Measurements from ENCODE around the gene DCN. TPM values are rescaled to one million over a fixed set of nuclear protein-coding genes. Genes with fewer than 3 reads are reported as not detected.

The DCN gene
- total RNA-seq, 2 donors from 2014 or later = 301 to 314 TPM

DNA sequence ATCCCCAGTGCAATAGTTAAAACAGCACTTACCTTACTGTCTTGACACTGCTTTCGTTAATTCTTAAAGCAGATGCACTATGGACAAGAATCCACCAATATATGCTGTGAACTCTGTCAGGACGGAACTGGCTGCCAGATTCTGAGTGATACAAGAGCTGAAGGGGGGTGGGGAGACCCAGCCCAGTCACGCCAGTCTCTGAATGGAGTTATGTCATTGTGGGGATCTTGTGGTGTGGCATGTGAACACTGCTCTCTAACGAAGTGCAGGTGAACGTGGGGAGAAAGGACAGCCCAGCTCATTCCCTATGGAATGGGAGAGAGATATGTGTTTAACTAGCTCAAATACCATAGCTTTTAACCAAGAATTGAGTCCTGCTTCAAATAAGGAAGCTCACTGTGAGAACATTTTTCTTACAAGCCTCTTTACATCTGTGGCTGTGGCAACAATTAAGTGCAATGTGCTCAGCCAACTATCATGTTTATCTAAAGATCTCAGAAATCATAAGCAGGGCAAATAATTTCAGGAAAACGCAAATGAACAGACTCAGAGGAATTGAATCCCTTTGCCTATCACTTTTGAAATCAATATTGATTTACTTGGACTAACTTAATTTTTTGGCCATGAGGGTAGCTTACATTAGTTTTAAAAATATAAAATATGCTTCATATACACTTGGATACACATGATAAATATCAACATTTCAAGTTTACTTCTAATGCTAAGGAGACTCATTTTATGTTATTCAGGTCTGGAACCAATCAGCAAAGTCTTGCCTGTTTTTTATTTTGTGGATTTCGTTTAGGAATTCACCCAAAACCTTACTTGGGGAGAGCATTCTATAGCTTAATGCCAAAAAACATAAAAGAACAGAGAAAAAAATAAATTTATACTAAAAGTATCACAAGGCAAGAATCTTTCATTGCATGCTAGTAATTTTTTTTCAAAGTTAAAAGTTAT lies 71.0 kb downstream of the DCN start, which contains the start of gene LUM:
Gene LUM (minus strand): TSS at position 129 of the 960 bp plus-strand sequence. CDS start 2,515 bp downstream, outside the sequence.
- no peak within 1 kb of the TSS for H3K27ac ChIP-seq
- DNase-seq = peak in 2 of 4 donors; percentile 18 to 35
- no peak for TF ChIP-seq POLR2A (IDR thresholded peaks at IDR 0.05)
- TF ChIP-seq, protein P1, sequence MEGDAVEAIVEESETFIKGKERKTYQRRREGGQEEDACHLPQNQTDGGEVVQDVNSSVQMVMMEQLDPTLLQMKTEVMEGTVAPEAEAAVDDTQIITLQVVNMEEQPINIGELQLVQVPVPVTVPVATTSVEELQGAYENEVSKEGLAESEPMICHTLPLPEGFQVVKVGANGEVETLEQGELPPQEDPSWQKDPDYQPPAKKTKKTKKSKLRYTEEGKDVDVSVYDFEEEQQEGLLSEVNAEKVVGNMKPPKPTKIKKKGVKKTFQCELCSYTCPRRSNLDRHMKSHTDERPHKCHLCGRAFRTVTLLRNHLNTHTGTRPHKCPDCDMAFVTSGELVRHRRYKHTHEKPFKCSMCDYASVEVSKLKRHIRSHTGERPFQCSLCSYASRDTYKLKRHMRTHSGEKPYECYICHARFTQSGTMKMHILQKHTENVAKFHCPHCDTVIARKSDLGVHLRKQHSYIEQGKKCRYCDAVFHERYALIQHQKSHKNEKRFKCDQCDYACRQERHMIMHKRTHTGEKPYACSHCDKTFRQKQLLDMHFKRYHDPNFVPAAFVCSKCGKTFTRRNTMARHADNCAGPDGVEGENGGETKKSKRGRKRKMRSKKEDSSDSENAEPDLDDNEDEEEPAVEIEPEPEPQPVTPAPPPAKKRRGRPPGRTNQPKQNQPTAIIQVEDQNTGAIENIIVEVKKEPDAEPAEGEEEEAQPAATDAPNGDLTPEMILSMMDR (IDR thresholded peaks at IDR 0.05) = no peak

DNA sequence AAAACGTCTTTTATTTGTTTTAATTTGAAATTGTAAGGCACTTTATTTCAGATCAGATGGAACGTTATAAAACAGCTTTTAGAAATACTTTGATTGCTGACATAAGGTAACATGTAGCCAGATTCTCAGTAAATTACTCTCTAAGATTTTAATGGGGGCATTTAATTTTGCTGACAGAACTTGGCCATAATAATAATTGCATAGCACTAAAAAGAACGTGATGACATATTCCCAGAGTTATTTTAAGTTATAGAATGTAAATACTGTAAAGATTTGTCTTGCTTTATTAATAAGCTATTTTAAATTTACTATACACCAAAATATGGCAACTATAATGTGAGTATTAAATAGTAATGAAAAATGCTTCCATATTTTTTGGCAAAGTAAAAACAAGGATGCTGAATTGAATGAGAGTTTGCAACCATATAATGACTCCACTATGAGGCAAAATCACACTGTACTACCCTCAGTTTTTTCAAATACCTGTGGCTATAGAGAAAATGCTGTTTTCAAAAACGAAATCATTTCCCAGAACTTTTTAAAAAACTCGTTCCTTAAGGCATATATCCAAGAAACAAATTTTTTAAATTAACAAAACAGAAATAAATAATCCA lies 72.2 kb downstream of the DCN start:
- no peaks in the 10 kb centered on the region for H3K4me1 ChIP-seq
- no peaks in the 10 kb centered on the region for H3K9me3 ChIP-seq
- no peaks in the 10 kb centered on the region for H3K27me3 ChIP-seq
- no peaks in the 10 kb centered on the region for H3K36me3 ChIP-seq (replicated peaks in 1 of 2; ENCODE audit: insufficient read depth in 1 of 2, low read depth in 2 of 2)
- no peak for ATAC-seq
- 32 to 35% methylated on average over 5 of the region's 5 CpGs for WGBS, 2 donors
- no peak overlapping the region for H3K4me3 ChIP-seq
- intact Hi-C loops (cut with DNase I) = no loop called here
- no peak for DNase-seq
- no peak for TF ChIP-seq POLR2A (IDR thresholded peaks at IDR 0.05)
- TF ChIP-seq, protein P1 (IDR thresholded peaks at IDR 0.05) = no peak
- no peak overlapping the region for H3K27ac ChIP-seq

More for the DNA sequence above, 71.0 kb downstream of the DCN start, which contains the start of gene LUM:
- Histone ChIP-seq H3K4me3 (no peak within 1 kb of the TSS), H3K36me3 (replicated peaks in 1 of 2; ENCODE audit: insufficient read depth in 1 of 2, low read depth in 2 of 2) (no peaks in the 10 kb centered on the region), H3K27me3 (no peaks in the 10 kb centered on the region), H3K4me1 (no peaks in the 10 kb centered on the region), H3K9me3 (no peaks in the 10 kb centered on the region)
- WGBS, 2 donors = 26 to 33% methylated on average over 7 of the region's 7 CpGs
- ATAC-seq = peak; percentile 50
- intact Hi-C loops (cut with DNase I) = no loop called here

DNA sequence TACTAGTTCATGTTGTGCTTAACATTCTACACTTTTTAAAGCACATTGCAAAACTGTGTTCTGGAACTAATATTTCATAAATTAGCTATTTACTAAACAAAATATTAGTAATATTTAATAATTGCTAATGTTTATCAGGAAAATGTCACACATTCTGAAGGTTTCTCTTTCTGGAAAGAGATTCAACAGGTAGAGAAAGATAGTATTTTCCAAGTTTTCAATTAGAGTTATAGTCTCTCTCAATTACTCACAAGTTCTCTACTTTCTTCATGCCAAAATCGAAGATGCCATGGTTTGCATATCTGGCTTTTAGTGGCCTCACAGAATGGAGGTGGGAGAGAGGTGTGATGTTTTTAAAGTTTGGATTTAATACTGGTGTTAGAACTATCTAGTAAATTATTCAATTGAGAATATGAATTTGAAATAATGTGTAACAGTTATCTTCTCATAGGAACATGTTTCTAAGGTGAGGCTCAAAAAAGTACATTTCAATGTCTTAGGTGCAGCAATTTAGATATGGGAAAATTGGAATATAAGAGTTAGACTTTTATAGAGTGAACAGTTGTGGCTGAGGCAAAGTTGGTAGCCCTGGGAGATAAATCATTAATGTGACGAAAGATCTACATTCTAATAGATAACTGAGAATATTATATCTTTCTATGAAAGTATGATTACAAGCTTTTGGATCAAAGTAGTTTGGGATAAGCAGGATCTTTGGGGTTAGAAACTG lies 72.9 kb downstream of the DCN start:
- H3K36me3 ChIP-seq (replicated peaks in 1 of 2; ENCODE audit: insufficient read depth in 1 of 2, low read depth in 2 of 2) = no peaks in the 10 kb centered on the region
- no peaks in the 10 kb centered on the region for H3K4me1 ChIP-seq
- intact Hi-C loops (cut with DNase I) = no loop called here
- peak overlapping the region in 1 of 4 donors; percentile 14 for H3K27ac ChIP-seq
- DNase-seq = no peak
- 54 to 75% methylated on average over 2 of the region's 2 CpGs for WGBS, 2 donors
- TF ChIP-seq, protein P1 (IDR thresholded peaks at IDR 0.05) = no peak
- TF ChIP-seq POLR2A (IDR thresholded peaks at IDR 0.05) = no peak
- no peak for ATAC-seq
- no peaks in the 10 kb centered on the region for H3K27me3 ChIP-seq
- H3K4me3 ChIP-seq = no peak overlapping the region
- H3K9me3 ChIP-seq = no peaks in the 10 kb centered on the region

DNA sequence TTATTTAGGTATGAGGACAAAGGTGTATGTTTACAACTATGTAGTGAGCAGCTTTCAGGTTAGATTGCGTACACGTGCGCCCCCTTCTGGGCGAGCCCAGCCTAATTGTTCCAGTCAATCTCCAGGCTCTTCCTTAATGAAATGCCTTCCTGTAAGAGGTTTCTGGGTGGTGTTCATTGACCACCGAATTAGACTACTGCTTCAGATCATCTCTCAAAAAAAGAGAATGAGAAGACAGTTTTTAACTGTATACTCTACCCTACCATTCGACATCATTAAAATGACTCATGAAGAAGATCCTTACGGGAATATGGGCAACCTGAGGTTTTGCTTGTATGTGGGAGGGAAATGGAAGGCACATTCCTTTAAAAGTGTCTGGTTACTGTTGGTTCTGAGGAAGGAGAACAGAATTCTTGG lies 73.5 kb downstream of the DCN start:
- no peak overlapping the region for H3K27ac ChIP-seq
- peak; percentile 64 to 82 (median 70) for DNase-seq
- 15 to 19% methylated on average over 7 of the region's 7 CpGs for WGBS, 2 donors
- no peaks in the 10 kb centered on the region for H3K36me3 ChIP-seq (replicated peaks in 1 of 2; ENCODE audit: insufficient read depth in 1 of 2, low read depth in 2 of 2)
- H3K9me3 ChIP-seq = no peaks in the 10 kb centered on the region
- no peak overlapping the region for H3K4me3 ChIP-seq
- no peaks in the 10 kb centered on the region for H3K27me3 ChIP-seq
- intact Hi-C loops (cut with DNase I) = no loop called here
- ATAC-seq = peak; percentile 75
- TF ChIP-seq, protein P1 (IDR thresholded peaks at IDR 0.05) = peak; percentile 42 to 70 (median 57)
- no peak for TF ChIP-seq POLR2A (IDR thresholded peaks at IDR 0.05)
- H3K4me1 ChIP-seq = no peaks in the 10 kb centered on the region
